ENCODE data around the gene KCNMA1.

DNA sequence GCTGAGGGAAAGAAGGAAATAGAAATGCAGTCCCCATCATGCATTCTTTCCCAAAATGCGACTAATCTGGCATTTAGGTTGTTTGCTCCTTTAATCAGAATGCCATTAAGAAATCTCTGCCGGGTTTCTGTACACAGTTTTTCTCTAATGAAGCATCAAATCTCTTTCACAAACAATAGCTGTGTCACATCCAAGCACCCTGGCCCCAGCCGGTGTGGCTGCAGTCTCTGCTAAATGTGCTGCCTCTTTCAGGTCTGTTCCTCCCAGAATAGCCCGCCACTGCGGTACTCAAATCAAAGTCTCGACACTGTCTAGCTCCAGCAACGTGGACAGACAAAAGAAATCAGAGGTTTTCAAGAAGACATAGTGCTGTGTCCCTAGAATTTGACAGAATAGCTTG, 343.8 kb downstream of the KCNMA1 start:
- TF ChIP-seq GATA2 (IDR thresholded peaks at IDR 0.05; ENCODE audit: low read depth, low read length) (no peak), GATA3 (IDR thresholded peaks at IDR 0.05; ENCODE audit: low read depth, low read length) (no peak)

All from SH-SY5Y (cell line).